Large intestine (tissue), 3 donors: ENCODE results near the gene EMC8. TPM values are rescaled to one million over a fixed set of nuclear protein-coding genes. Genes with fewer than 3 reads are reported as not detected.

ENCODE experiments used
- DNase-seq, 2 donors: peaks; one replicate each; pipeline versions ENCODE4 v3.0.0 to v3.0.0-alpha.2; 2013
- H3K27ac ChIP-seq: one replicate; pipeline ENCODE4 v1.5.1; 2013; ENCODE audit warnings: low read length
- H3K27me3 ChIP-seq: 2 replicates; pipeline ENCODE4 v1.6.1; 2013; ENCODE audit warnings: low read length; ENCODE audit not compliant: control insufficient read depth, insufficient read depth
- H3K36me3 ChIP-seq: 2 replicates; pipeline ENCODE4 v1.6.1; 2013; ENCODE audit warnings: low read length; ENCODE audit not compliant: control insufficient read depth, insufficient read depth
- H3K4me1 ChIP-seq: one replicate; pipeline ENCODE4 v1.6.1; 2013; ENCODE audit warnings: low read length; ENCODE audit not compliant: control insufficient read depth, insufficient read depth
- H3K4me3 ChIP-seq: one replicate; pipeline ENCODE4 v1.5.1; 2013; ENCODE audit warnings: low read length
- H3K9me3 ChIP-seq: one replicate; pipeline ENCODE4 v1.6.1; 2013; ENCODE audit warnings: mild to moderate bottlenecking, low read depth, low read length, moderate library complexity; ENCODE audit not compliant: control insufficient read depth
- WGBS: methylation state at CpG from one replicate; pipeline ENCODE4 v1.1.5; 2013; ENCODE audit warnings: low lambda C conversion rate; ENCODE audit not compliant: insufficient coverage; 5-methylcytosine and 5-hydroxymethylcytosine counted together
- polyA plus RNA-seq: library from polyadenylated mRNA; unstranded; fragments of 120-200 nt; gene quantifications from one replicate; pipeline ENCODE4 v1.2.1, GENCODE V29; 2013

EMC8 gene
- polyA plus RNA-seq, 1 donor: 25.2 TPM

- DNase-seq: no peak
- no CpG with 5 or more reads among the region's 22 CpGs for WGBS
- H3K9me3 ChIP-seq: no peaks in the 10 kb centered on the region
- no peak overlapping the region for H3K4me3 ChIP-seq
- H3K27me3 ChIP-seq: peaks cover 22% of the 10 kb centered on the region
- H3K4me1 ChIP-seq: no peaks in the 10 kb centered on the region
- no peak overlapping the region for H3K27ac ChIP-seq
- H3K36me3 ChIP-seq: no peaks in the 10 kb centered on the region
Observed at GRCh38 chr16:85835956-85836705, 36.8 kb upstream of the EMC8 start.

- DNase-seq: no peak
- H3K36me3 ChIP-seq: no peaks in the 10 kb centered on the region
- H3K4me3 ChIP-seq: no peak overlapping the region
- H3K4me1 ChIP-seq: no peaks in the 10 kb centered on the region
- peaks cover 22% of the 10 kb centered on the region for H3K27me3 ChIP-seq
- H3K9me3 ChIP-seq: no peaks in the 10 kb centered on the region
- no peak overlapping the region for H3K27ac ChIP-seq
- no CpG with 5 or more reads among the region's 21 CpGs for WGBS
Observed at GRCh38 chr16:85835227-85835751, 35.9 kb upstream of the EMC8 start.

- Histone ChIP-seq H3K27ac (no peak overlapping the region), H3K27me3 (peaks cover 22% of the 10 kb centered on the region), H3K36me3 (no peaks in the 10 kb centered on the region), H3K4me3 (no peak overlapping the region), H3K9me3 (peaks cover 2% of the 10 kb centered on the region), H3K4me1 (no peaks in the 10 kb centered on the region)
- DNase-seq: no peak
- WGBS: no CpG with 5 or more reads among the region's 5 CpGs
Observed at GRCh38 chr16:85834741-85835140, 35.4 kb upstream of the EMC8 start.

- H3K4me3 ChIP-seq: no peak overlapping the region
- H3K4me1 ChIP-seq: no peaks in the 10 kb centered on the region
- H3K9me3 ChIP-seq: peaks cover 3% of the 10 kb centered on the region
- DNase-seq: no peak
- WGBS: no CpG with 5 or more reads among the region's 22 CpGs
- no peak overlapping the region for H3K27ac ChIP-seq
- peaks cover 22% of the 10 kb centered on the region for H3K27me3 ChIP-seq
- H3K36me3 ChIP-seq: no peaks in the 10 kb centered on the region
Observed at GRCh38 chr16:85833219-85833920, 34.0 kb upstream of the EMC8 start.

GRCh38 chr16:85832570-85833218, 33.4 kb upstream of the EMC8 start:
- Histone ChIP-seq H3K36me3 (no peaks in the 10 kb centered on the region), H3K27me3 (peaks cover 22% of the 10 kb centered on the region), H3K4me1 (no peaks in the 10 kb centered on the region), H3K4me3 (no peak overlapping the region), H3K9me3 (peaks cover 3% of the 10 kb centered on the region), H3K27ac (no peak overlapping the region)
- no peak for DNase-seq
- WGBS: 80% methylated on average over 2 of the region's 21 CpGs

- H3K9me3 ChIP-seq: peaks cover 3% of the 10 kb centered on the region
- no peaks in the 10 kb centered on the region for H3K36me3 ChIP-seq
- no peaks in the 10 kb centered on the region for H3K4me1 ChIP-seq
- H3K4me3 ChIP-seq: no peak overlapping the region
- no peak overlapping the region for H3K27ac ChIP-seq
- DNase-seq: no peak
- WGBS: 83% methylated on average over 1 of the region's 9 CpGs
- peaks cover 8% of the 10 kb centered on the region for H3K27me3 ChIP-seq
Observed at GRCh38 chr16:85830821-85831220, 31.5 kb upstream of the EMC8 start.

- peak in 1 of 2 donors; percentile 7 for DNase-seq
- WGBS: no CpG with 5 or more reads among the region's 24 CpGs
- no peaks in the 10 kb centered on the region for H3K36me3 ChIP-seq
- H3K9me3 ChIP-seq: peaks cover 3% of the 10 kb centered on the region
- H3K4me3 ChIP-seq: no peak overlapping the region
- H3K4me1 ChIP-seq: no peaks in the 10 kb centered on the region
- no peak overlapping the region for H3K27ac ChIP-seq
- no peaks in the 10 kb centered on the region for H3K27me3 ChIP-seq
Observed at GRCh38 chr16:85829751-85830445, 30.6 kb upstream of the EMC8 start.

- no peaks in the 10 kb centered on the region for H3K36me3 ChIP-seq
- no peak for DNase-seq
- H3K9me3 ChIP-seq: peaks cover 5% of the 10 kb centered on the region
- no CpG with 5 or more reads among the region's 15 CpGs for WGBS
- H3K4me1 ChIP-seq: no peaks in the 10 kb centered on the region
- no peak overlapping the region for H3K27ac ChIP-seq
- H3K27me3 ChIP-seq: no peaks in the 10 kb centered on the region
- no peak overlapping the region for H3K4me3 ChIP-seq
Observed at GRCh38 chr16:85829171-85829719, 29.9 kb upstream of the EMC8 start.

- Histone ChIP-seq H3K4me1 (no peaks in the 10 kb centered on the region), H3K9me3 (peaks cover 5% of the 10 kb centered on the region), H3K27ac (no peak overlapping the region), H3K36me3 (no peaks in the 10 kb centered on the region), H3K4me3 (no peak overlapping the region), H3K27me3 (no peaks in the 10 kb centered on the region)
- DNase-seq: no peak
- 80% methylated on average over 1 of the region's 9 CpGs for WGBS
Observed at GRCh38 chr16:85828166-85828565, 28.8 kb upstream of the EMC8 start.
